ENCODE results near the gene FMNL2. TPM values are rescaled to one million over a fixed set of nuclear protein-coding genes. Genes with fewer than 3 reads are reported as not detected.

Gene FMNL2
- total and polyA plus RNA-seq, 2 of the 4 experiments (the other 2 are of a cell fraction): 10.9 to 11.4 TPM

- TF ChIP-seq MAZ (IDR thresholded peaks at IDR 0.05; ENCODE audit: borderline replicate concordance, low read depth, low read length) (no peak), POLR2A (IDR thresholded peaks at IDR 0.05; ENCODE audit: low read depth, low read length) (no peak), RCOR1 (IDR thresholded peaks at IDR 0.05; ENCODE audit: insufficient replicate concordance, low read length) (no peak), MXI1 (IDR thresholded peaks at IDR 0.05; ENCODE audit: borderline replicate concordance, low read depth, low read length) (no peak), CEBPB (IDR thresholded peaks at IDR 0.05; ENCODE audit: low read depth, low read length) (no peak), CTCF (conservative IDR thresholded peaks at IDR 0.05; ENCODE audit: low read depth, low read length) (no peak)
- TF ChIP-seq, protein P1, sequence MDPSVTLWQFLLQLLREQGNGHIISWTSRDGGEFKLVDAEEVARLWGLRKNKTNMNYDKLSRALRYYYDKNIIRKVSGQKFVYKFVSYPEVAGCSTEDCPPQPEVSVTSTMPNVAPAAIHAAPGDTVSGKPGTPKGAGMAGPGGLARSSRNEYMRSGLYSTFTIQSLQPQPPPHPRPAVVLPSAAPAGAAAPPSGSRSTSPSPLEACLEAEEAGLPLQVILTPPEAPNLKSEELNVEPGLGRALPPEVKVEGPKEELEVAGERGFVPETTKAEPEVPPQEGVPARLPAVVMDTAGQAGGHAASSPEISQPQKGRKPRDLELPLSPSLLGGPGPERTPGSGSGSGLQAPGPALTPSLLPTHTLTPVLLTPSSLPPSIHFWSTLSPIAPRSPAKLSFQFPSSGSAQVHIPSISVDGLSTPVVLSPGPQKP (IDR thresholded peaks at IDR 0.05; ENCODE audit: borderline replicate concordance, low read depth, low read length): no peak
- Histone ChIP-seq H3K79me1 (ENCODE audit: low read depth in 1 of 2, low read length in 2 of 2) (peaks cover 19 to 25% of the 10 kb centered on the region in 2 experiments), H3K18ac (ENCODE audit: low read depth, low read length) (no peak overlapping the region), H2AK9ac (replicated peaks; ENCODE audit: low read depth, low read length, poor library complexity) (no peak overlapping the region), H3K4ac (ENCODE audit: low read depth, low read length) (no peak overlapping the region), H4K5ac (ENCODE audit: low read depth, low read length) (no peak overlapping the region), H3K27ac (ENCODE audit: insufficient read depth, low read length) (no peak overlapping the region), H2BK120ac (ENCODE audit: low read depth, low read length) (no peak overlapping the region), H3K9ac (ENCODE audit: low read depth, low read length) (no peak overlapping the region), H4K20me1 (ENCODE audit: insufficient read depth, low read length) (peaks cover 4% of the 10 kb centered on the region; the same call in 1 of the 2 replicates), H2AK5ac (ENCODE audit: low read depth, low read length) (no peak overlapping the region), H2BK20ac (ENCODE audit: low read depth, low read length) (no peak overlapping the region), H2BK5ac (ENCODE audit: low read depth, low read length, poor library complexity, severe bottlenecking) (no peak overlapping the region), H4K8ac (ENCODE audit: low read depth in 2 of 2, low read length in 2 of 2) (no peak overlapping the region), H3K4me1 (ENCODE audit: control insufficient read depth, insufficient read depth, low read length) (no peaks in the 10 kb centered on the region; the same call in 1 of the 2 replicates), H3K9me3 (ENCODE audit: control insufficient read depth, insufficient read depth, low read length) (no peaks in the 10 kb centered on the region), H3K56ac (ENCODE audit: extremely low read depth, insufficient read depth, low read length) (no peak overlapping the region), H3K9me1 (ENCODE audit: insufficient read depth, low read length) (no peaks in the 10 kb centered on the region), H3K4me3 (ENCODE audit: insufficient read depth, low read depth, low read length) (no peak overlapping the region), H4K91ac (ENCODE audit: insufficient read depth, low read depth, low read length) (no peak overlapping the region), H2BK15ac (ENCODE audit: low read depth, low read length) (no peak overlapping the region), H3K4me2 (ENCODE audit: low read depth, low read length) (no peak overlapping the region), H2AFZ (replicated peaks; ENCODE audit: low read length, poor library complexity) (no peak overlapping the region), H3K36me3 (ENCODE audit: control insufficient read depth, insufficient read depth, low read length) (no peaks in the 10 kb centered on the region), H3K27me3 (ENCODE audit: control insufficient read depth, insufficient read depth, low read length) (no peaks in the 10 kb centered on the region), H3K23ac (ENCODE audit: low read depth, low read length) (no peak overlapping the region), H3K14ac (replicated peaks; ENCODE audit: low read depth, low read length) (no peak overlapping the region)
- DNase-seq (no peak), ATAC-seq (ENCODE audit: low read depth) (no peak)
- 100% methylated on average over 1 of the region's 2 CpGs; no CpG with 5 or more reads in 1 of the 2 experiments for WGBS, 2 experiments (ENCODE audit: extremely low coverage in 2 of 2, insufficient read length in 1 of 2)
- intact Hi-C loops (cut with micrococcal nuclease): no loop called here
- ChIA-PET POLR2A (ENCODE audit: unreplicated experiment) (no interaction called here), CTCF (no interaction called here)
- in situ Hi-C loops (cut with MboI; ENCODE audit: low sequenced_read_pairs): no loop called here
- dilution Hi-C loops (cut with HindIII; ENCODE audit: low sequenced_read_pairs, unreplicated experiment): no loop called here
- no TSS peak for BruUV-seq (replicated peaks)
These were observed 18.4 kb downstream of the FMNL2 start for GRCh38 chr2:152353364-152353763.

All from IMR-90 (cell line).